ENCODE results near the gene CALHM3.

CALHM3 gene

GRCh38 chr10:103441611-103442010 lies 37.4 kb downstream of the CALHM3 start:
- H3K4me3 Mint-ChIP-seq = no peak overlapping the region
- peaks cover 57% of the 10 kb centered on the region for H3K36me3 Mint-ChIP-seq (ENCODE audit: low read depth)

GRCh38 chr10:103441206-103441605 lies 37.8 kb downstream of the CALHM3 start:
- no peak overlapping the region for H3K4me3 Mint-ChIP-seq
- H3K9me3 Mint-ChIP-seq = no peaks in the 10 kb centered on the region
- no peak for TF ChIP-seq CTCF (IDR thresholded peaks at IDR 0.05)
- DNase-seq = no peak
- no peaks in the 10 kb centered on the region for H3K27me3 Mint-ChIP-seq (ENCODE audit: low read depth, poor library complexity)
- H3K27ac Mint-ChIP-seq = no peak overlapping the region
- peaks cover 61% of the 10 kb centered on the region for H3K36me3 Mint-ChIP-seq (ENCODE audit: low read depth)
- H3K4me1 Mint-ChIP-seq = no peaks in the 10 kb centered on the region

More at GRCh38 chr10:103441611-103442010, 37.4 kb downstream of the CALHM3 start:
- H3K9me3 Mint-ChIP-seq = no peaks in the 10 kb centered on the region
- TF ChIP-seq CTCF (IDR thresholded peaks at IDR 0.05) = no peak
- no peaks in the 10 kb centered on the region for H3K4me1 Mint-ChIP-seq
- H3K27me3 Mint-ChIP-seq (ENCODE audit: low read depth, poor library complexity) = no peaks in the 10 kb centered on the region
- H3K27ac Mint-ChIP-seq = peak overlapping the region; percentile 54
- DNase-seq = no peak

- no peaks in the 10 kb centered on the region for H3K4me1 Mint-ChIP-seq
- no peaks in the 10 kb centered on the region for H3K27me3 Mint-ChIP-seq (ENCODE audit: low read depth, poor library complexity)
- no peak for TF ChIP-seq CTCF (IDR thresholded peaks at IDR 0.05)
- no peak for DNase-seq
- H3K27ac Mint-ChIP-seq = no peak overlapping the region
- H3K9me3 Mint-ChIP-seq = no peaks in the 10 kb centered on the region
- peaks cover 67% of the 10 kb centered on the region for H3K36me3 Mint-ChIP-seq (ENCODE audit: low read depth)
- H3K4me3 Mint-ChIP-seq = no peak overlapping the region
Observed at GRCh38 chr10:103440416-103440815, 38.6 kb downstream of the CALHM3 start.

GRCh38 chr10:103439776-103440175 lies 39.3 kb downstream of the CALHM3 start:
- no peak overlapping the region for H3K4me3 Mint-ChIP-seq
- no peak for TF ChIP-seq CTCF (IDR thresholded peaks at IDR 0.05)
- H3K27me3 Mint-ChIP-seq (ENCODE audit: low read depth, poor library complexity) = no peaks in the 10 kb centered on the region

GRCh38 chr10:103433858-103434257 lies 45.2 kb downstream of the CALHM3 start:
- Mint-ChIP-seq H3K36me3 (ENCODE audit: low read depth) (peaks cover 68% of the 10 kb centered on the region), H3K27me3 (ENCODE audit: low read depth, poor library complexity) (no peaks in the 10 kb centered on the region), H3K9me3 (no peaks in the 10 kb centered on the region), H3K4me1 (no peaks in the 10 kb centered on the region), H3K4me3 (no peak overlapping the region), H3K27ac (no peak overlapping the region)
- no peak for DNase-seq
- no peak for TF ChIP-seq CTCF (IDR thresholded peaks at IDR 0.05)

More at GRCh38 chr10:103439776-103440175, 39.3 kb downstream of the CALHM3 start:
- DNase-seq = no peak
- Mint-ChIP-seq H3K9me3 (no peaks in the 10 kb centered on the region), H3K27ac (peak overlapping the region; percentile 47), H3K4me1 (no peaks in the 10 kb centered on the region), H3K36me3 (ENCODE audit: low read depth) (peaks cover 67% of the 10 kb centered on the region)

- Mint-ChIP-seq H3K27ac (peak overlapping the region; percentile 21), H3K27me3 (ENCODE audit: low read depth, poor library complexity) (peaks cover 3% of the 10 kb centered on the region), H3K4me3 (no peak overlapping the region), H3K9me3 (no peaks in the 10 kb centered on the region), H3K36me3 (ENCODE audit: low read depth) (peaks cover 71% of the 10 kb centered on the region), H3K4me1 (no peaks in the 10 kb centered on the region)
- DNase-seq = no peak
- TF ChIP-seq CTCF (IDR thresholded peaks at IDR 0.05) = no peak
Observed at GRCh38 chr10:103431902-103432301, 47.1 kb downstream of the CALHM3 start.
